Thyroid gland (tissue), 4 donors: ENCODE measurements around the gene TSSK6. TPM values are rescaled to one million over a fixed set of nuclear protein-coding genes. Genes with fewer than 3 reads are reported as not detected.

Experiments used
- DNase-seq, 2 donors: peaks; one replicate each; pipeline ENCODE4 v3.0.0-alpha.2; 2019
- H3K27ac ChIP-seq, 3 donors: fragments of 200-600 bp; sonication (generic); 1 replicate in 2 of 3; 2 replicates in 1 of 3; pipeline ENCODE4 v1.5.1; 2016 to 2019; ENCODE audit warnings: mild to moderate bottlenecking in 1 of 3, moderate library complexity in 1 of 3
- H3K27me3 ChIP-seq: fragments of 200-600 bp; sonication (generic); one replicate; pipeline ENCODE4 v1.5.1; 2019
- H3K36me3 ChIP-seq, 2 donors: fragments of 200-600 bp; sonication (generic); one replicate each; pipeline ENCODE4 v1.5.1; 2016 to 2019
- H3K4me1 ChIP-seq, 2 donors: fragments of 200-600 bp; sonication (generic); one replicate each; pipeline ENCODE4 v1.5.1; 2017 to 2019
- H3K4me3 ChIP-seq, 3 donors: fragments of 200-600 bp; sonication (generic); replicated peaks in 1 of 3; 1 replicate in 2 of 3; 2 replicates in 1 of 3; pipeline ENCODE4 v1.5.1; 2016; ENCODE audit warnings: mild to moderate bottlenecking in 1 of 3
- H3K9me3 ChIP-seq: fragments of 200-600 bp; sonication (generic); one replicate; pipeline ENCODE4 v1.5.1; 2017
- CTCF ChIP-seq, 6 experiments: fragments of 200-600 bp in 3 of 6; fragments of 450-650 bp in 3 of 6; sonication (generic) in 3 of 6; IDR thresholded peaks; one replicate each; pipeline ENCODE4 v1.5.1; 2016 to 2019; ENCODE audit warnings: antibody characterized with exemption in 6 of 6, mild to moderate bottlenecking in 2 of 6, inconsistent platforms in 1 of 6, moderate library complexity in 1 of 6
- POLR2A ChIP-seq, 2 donors: fragments of 450-650 bp; IDR thresholded peaks; one replicate each; pipeline ENCODE4 v1.6.1; 2017; ENCODE audit warnings: antibody characterized with exemption in 2 of 2, mild to moderate bottlenecking in 2 of 2, moderate library complexity in 1 of 2
- WGBS, 2 donors: methylation state at CpG; one replicate each; pipeline ENCODE4 v1.1.5; 2017; 5-methylcytosine and 5-hydroxymethylcytosine counted together
- intact Hi-C: fragments of 100-400 bp; cut with DNase I; formaldehyde crosslinking; loops from one replicate; pipeline ENCODE4 v1.15.1; 2023
- total RNA-seq, 4 donors: library from RNA; depleted of rRNA; stranded (reverse); fragments of >200 nt; gene quantifications; one replicate each; pipeline ENCODE4 v1.2.3, GENCODE V29; 2016

TSSK6 gene
- total RNA-seq, 4 donors from 2014 or later: 1.8 to 7.7 (median 3.8) TPM

GRCh38 chr19:19490214-19490968 lies 25.0 kb downstream of the TSSK6 start:
- DNase-seq: peak; percentile 81 to 85
- WGBS, 2 donors: 27 to 33% methylated on average over 19 to 20 of the region's 20 CpGs
- Histone ChIP-seq H3K4me1 (peaks cover 27 to 32% of the 10 kb centered on the region in 2 donors), H3K27me3 (no peaks in the 10 kb centered on the region), H3K4me3 (no peak overlapping the region), H3K9me3 (no peaks in the 10 kb centered on the region), H3K27ac (peak overlapping the region; percentile 65 to 87 (median 70)), H3K36me3 (peaks cover 11 to 15% of the 10 kb centered on the region in 2 donors)
- TF ChIP-seq POLR2A (IDR thresholded peaks at IDR 0.05) (no peak), CTCF (IDR thresholded peaks at IDR 0.05) (peak; percentile 44 to 91 (median 82))
- intact Hi-C loops: loop anchor here (2.0 kb wide), 1 partner anchor 124 kb away; no protein-coding TSS in a partner anchor

GRCh38 chr19:19489804-19490204 lies 25.5 kb downstream of the TSSK6 start:
- Histone ChIP-seq H3K36me3 (peaks cover 11 to 15% of the 10 kb centered on the region in 2 donors), H3K27me3 (no peaks in the 10 kb centered on the region), H3K9me3 (no peaks in the 10 kb centered on the region), H3K27ac (peak overlapping the region; percentile 65 to 87 (median 70)), H3K4me3 (no peak overlapping the region), H3K4me1 (peaks cover 27 to 35% of the 10 kb centered on the region in 2 donors)
- intact Hi-C loops: loop anchor here (2.0 kb wide), 1 partner anchor 123 kb away; no protein-coding TSS in a partner anchor
- TF ChIP-seq POLR2A (IDR thresholded peaks at IDR 0.05) (no peak), CTCF (IDR thresholded peaks at IDR 0.05) (no peak)
- DNase-seq: no peak
- 85 to 94% methylated on average over 3 to 9 of the region's 9 CpGs for WGBS, 2 donors

GRCh38 chr19:19488875-19489690 lies 26.3 kb downstream of the TSSK6 start:
- 43 to 56% methylated on average over 12 to 14 of the region's 14 CpGs for WGBS, 2 donors
- Histone ChIP-seq H3K27ac (peak overlapping the region; percentile 65 to 87 (median 70)), H3K9me3 (no peaks in the 10 kb centered on the region), H3K4me3 (no peak overlapping the region), H3K36me3 (peaks cover 3 to 11% of the 10 kb centered on the region in 2 donors), H3K27me3 (no peaks in the 10 kb centered on the region), H3K4me1 (peaks cover 27 to 36% of the 10 kb centered on the region in 2 donors)
- DNase-seq: peak; percentile 82 to 83
- no peak for TF ChIP-seq POLR2A (IDR thresholded peaks at IDR 0.05)
- TF ChIP-seq CTCF (IDR thresholded peaks at IDR 0.05): peak in 1 of 6 experiments; percentile 5
- intact Hi-C loops: no loop called here

GRCh38 chr19:19487950-19488874 lies 27.1 kb downstream of the TSSK6 start:
- peaks cover 27 to 36% of the 10 kb centered on the region in 2 donors for H3K4me1 ChIP-seq
- peaks cover 0 to 2% of the 10 kb centered on the region in 2 donors for H3K36me3 ChIP-seq
- 63 to 67% methylated on average over 16 to 20 of the region's 20 CpGs for WGBS, 2 donors
- H3K27ac ChIP-seq: peak overlapping the region; percentile 65 to 87 (median 70)
- H3K4me3 ChIP-seq: no peak overlapping the region
- no peaks in the 10 kb centered on the region for H3K27me3 ChIP-seq
- no peak for DNase-seq
- intact Hi-C loops: no loop called here
- TF ChIP-seq CTCF (IDR thresholded peaks at IDR 0.05) (no peak), POLR2A (IDR thresholded peaks at IDR 0.05) (no peak)
- H3K9me3 ChIP-seq: no peaks in the 10 kb centered on the region
